Measurements from ENCODE around the gene CEACAM3. TPM values are rescaled to one million over a fixed set of nuclear protein-coding genes. Genes with fewer than 3 reads are reported as not detected.
A peak's percentile ranks its signal among the peaks of the same experiment; 100 is the strongest.

Gene CEACAM3
- total RNA-seq, 4 donors from 2014 or later, result 0.26 TPM; not detected in 3

- Histone ChIP-seq H3K27me3 (peaks cover 0 to 54% (median 0%) of the 10 kb centered on the region in 4 donors), H3K4me3 (no peak overlapping the region), H3K27ac (replicated peaks in 1 of 4) (no peak overlapping the region), H3K9me3 (no peaks in the 10 kb centered on the region), H3K36me3 (no peaks in the 10 kb centered on the region), H3K4me1 (no peaks in the 10 kb centered on the region)
- TF ChIP-seq POLR2AphosphoS5 (IDR thresholded peaks at IDR 0.05) (no peak), CTCF (IDR thresholded peaks at IDR 0.05) (peak; percentile 32 to 55 (median 33)), POLR2A (IDR thresholded peaks at IDR 0.05; ENCODE audit: low read depth) (no peak), EP300 (IDR thresholded peaks at IDR 0.05) (no peak)
- no peak for DNase-seq (ENCODE audit: extremely low spot score)
- intact Hi-C loops (cut with DNase I), result no loop called here
- WGBS, result 29% methylated on average over 22 of the region's 22 CpGs
These were observed 3.6 kb upstream of the CEACAM3 start for GRCh38 chr19:41792513-41793413.

GRCh38 chr19:41793414-41793727 lies 3.0 kb upstream of the CEACAM3 start:
- Histone ChIP-seq H3K27ac (replicated peaks in 1 of 4) (no peak overlapping the region), H3K27me3 (peaks cover 0 to 52% (median 0%) of the 10 kb centered on the region in 4 donors), H3K36me3 (no peaks in the 10 kb centered on the region), H3K4me3 (no peak overlapping the region), H3K9me3 (no peaks in the 10 kb centered on the region), H3K4me1 (no peaks in the 10 kb centered on the region)
- WGBS, result 0% methylated on average over 1 of the region's 1 CpG
- TF ChIP-seq CTCF (IDR thresholded peaks at IDR 0.05), result no peak
- no peak for TF ChIP-seq EP300 (IDR thresholded peaks at IDR 0.05)
- no peak for TF ChIP-seq POLR2A (IDR thresholded peaks at IDR 0.05; ENCODE audit: low read depth)
- TF ChIP-seq POLR2AphosphoS5 (IDR thresholded peaks at IDR 0.05), result no peak
- DNase-seq (ENCODE audit: extremely low spot score), result no peak
- intact Hi-C loops (cut with DNase I), result no loop called here

- H3K9me3 ChIP-seq, result no peaks in the 10 kb centered on the region
- no peak overlapping the region for H3K4me3 ChIP-seq
- no peak for DNase-seq (ENCODE audit: extremely low spot score)
- intact Hi-C loops (cut with DNase I), result no loop called here
- WGBS, result 48% methylated on average over 5 of the region's 5 CpGs
- TF ChIP-seq POLR2AphosphoS5 (IDR thresholded peaks at IDR 0.05) (no peak), CTCF (IDR thresholded peaks at IDR 0.05) (peak; percentile 46 to 79 (median 54)), POLR2A (IDR thresholded peaks at IDR 0.05; ENCODE audit: low read depth) (no peak)
- H3K27ac ChIP-seq (replicated peaks in 1 of 4), result no peak overlapping the region
- H3K36me3 ChIP-seq, result no peaks in the 10 kb centered on the region
- peaks cover 0 to 7% (median 6%) of the 10 kb centered on the region in 4 donors for H3K4me1 ChIP-seq
- H3K27me3 ChIP-seq, result peaks cover 0 to 43% (median 0%) of the 10 kb centered on the region in 4 donors
These were observed 1.3 kb upstream of the CEACAM3 start for GRCh38 chr19:41795031-41795461.

GRCh38 chr19:41796901-41797300 lies 514 bp downstream of the CEACAM3 start:
- intact Hi-C loops (cut with DNase I), result no loop called here

More at GRCh38 chr19:41796901-41797300, 514 bp downstream of the CEACAM3 start:
- no peak overlapping the region for H3K4me3 ChIP-seq
- 90% methylated on average over 1 of the region's 1 CpG for WGBS
- no peak overlapping the region for H3K27ac ChIP-seq (replicated peaks in 1 of 4)
- H3K27me3 ChIP-seq, result peaks cover 0 to 30% (median 0%) of the 10 kb centered on the region in 4 donors
- H3K9me3 ChIP-seq, result no peaks in the 10 kb centered on the region
- TF ChIP-seq EP300 (IDR thresholded peaks at IDR 0.05), result no peak
- TF ChIP-seq POLR2A (IDR thresholded peaks at IDR 0.05; ENCODE audit: low read depth), result no peak
- no peak for TF ChIP-seq POLR2AphosphoS5 (IDR thresholded peaks at IDR 0.05)
- no peak for TF ChIP-seq CTCF (IDR thresholded peaks at IDR 0.05)
- no peak for DNase-seq (ENCODE audit: extremely low spot score)
- peaks cover 0 to 7% (median 6%) of the 10 kb centered on the region in 4 donors for H3K4me1 ChIP-seq
- H3K36me3 ChIP-seq, result no peaks in the 10 kb centered on the region

Measured in esophagus muscularis mucosa (tissue), 4 donors.